Peyer's patch (tissue), 4 donors: ENCODE data around the gene PIP5K1B.

Experiments used
- CTCF ChIP-seq, 6 experiments: fragments of 450-650 bp in 4 of 6; fragments of 200-600 bp in 2 of 6; sonication (generic) in 1 of 6; IDR thresholded peaks; one replicate each; pipeline ENCODE4 v1.5.1; 2017 to 2019; ENCODE audit warnings: antibody characterized with exemption in 6 of 6, mild to moderate bottlenecking in 3 of 6, moderate library complexity in 1 of 6
- POLR2A ChIP-seq, 2 donors: fragments of 450-650 bp; IDR thresholded peaks; one replicate each; pipeline ENCODE4 v1.5.1; 2017; ENCODE audit warnings: antibody characterized with exemption in 2 of 2, mild to moderate bottlenecking in 2 of 2, moderate library complexity in 2 of 2

DNA sequence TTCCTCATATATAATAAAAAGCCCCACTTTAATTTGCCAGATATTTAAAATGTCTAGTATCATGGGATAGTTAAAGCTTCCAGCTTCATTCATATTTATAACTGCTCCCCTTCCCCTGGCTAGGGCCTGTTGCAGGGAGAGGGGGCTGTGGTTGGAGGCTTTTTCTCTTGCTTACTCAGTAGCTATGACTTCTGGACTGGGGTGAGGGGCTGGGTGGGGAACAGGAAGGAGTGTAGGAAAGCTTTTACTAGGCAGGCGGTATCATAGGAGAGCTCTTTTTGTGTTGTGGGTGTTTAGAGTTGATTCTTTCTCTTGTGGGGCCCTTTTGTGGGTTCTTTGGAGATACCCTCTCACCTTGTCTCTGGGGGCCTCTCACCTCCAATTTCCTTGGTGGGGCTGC, 39.4 kb downstream of the PIP5K1B start:
- TF ChIP-seq CTCF (IDR thresholded peaks at IDR 0.05) (no peak), POLR2A (IDR thresholded peaks at IDR 0.05) (no peak)
